GM12878 (cell line): Measurements from ENCODE around the gene AP3B1. TPM values are rescaled to one million over a fixed set of nuclear protein-coding genes. Genes with fewer than 3 reads are reported as not detected.

ENCODE experiments used
- ATAC-seq: fragments of 200-7000 bp; cut with Tn5 transposase; 3 replicates; pipeline ENCODE4 v1.9.1; 2020; ENCODE audit warnings: mild to moderate bottlenecking, moderate library complexity
- BruUV-seq: library from RNA; stranded (reverse); fragments of 400-500 nt; replicated peaks from 2 replicates; lab custom pipeline; 2021; lab: Mats Ljungman, UMichigan
- CTCF ChIA-PET: fragments of 300-600 bp; sonication (Branson Sonifier 250); formaldehyde crosslinking; extraction: SDS; loops from one replicate; lab custom pipeline; 2021; ENCODE audit warnings: inconsistent platforms; lab: Yijun Ruan, JAX
- POLR2A ChIA-PET: fragments of 350-600 bp; formaldehyde crosslinking; extraction: SDS; loops from one replicate; lab custom pipeline; 2021; ENCODE audit warnings: inconsistent platforms; lab: Charles Lee
- RAD21 ChIA-PET: fragments of 300-600 bp; sonication (Branson Sonifier 250); formaldehyde crosslinking; loops from one replicate; lab custom pipeline; 2023; ENCODE audit warnings: antibody characterized with exemption; ENCODE audit not compliant: unreplicated experiment; lab: Charles Lee
- SMC1A ChIA-PET: fragments of 300-600 bp; sonication (Branson Sonifier 250); formaldehyde crosslinking; loops from one replicate; lab custom pipeline; 2023; ENCODE audit not compliant: unreplicated experiment, uncharacterized antibody; lab: Charles Lee
- DNase-seq: peaks from one replicate; pipeline ENCODE4 v3.0.0-alpha.2; 2011; ENCODE audit warnings: low read depth, low spot score
- FAIRE-seq: peaks from 3 replicates; lab custom pipeline; 2011; peaks lifted over from hg19 to GRCh38; lab: Jason Lieb, UNC
- H2AFZ ChIP-seq: 2 replicates; pipeline ENCODE4 v1.6.0; 2011; ENCODE audit warnings: low read depth, low read length, control low read depth; ENCODE audit not compliant: control insufficient read depth
- H3K27ac ChIP-seq: 2 replicates; pipeline ENCODE4 v1.5.1; 2011; ENCODE audit warnings: control low read depth; ENCODE audit not compliant: control insufficient read depth, insufficient read depth
- H3K27me3 ChIP-seq, 2 experiments: replicated peaks in 1 of 2; 2 replicates each; pipeline versions ENCODE4 v1.6.0 to v1.6.1; 2011; ENCODE audit warnings: low read length in 1 of 2; ENCODE audit not compliant: control insufficient read depth in 2 of 2, insufficient read depth in 2 of 2
- H3K36me3 ChIP-seq, 2 experiments: 2 replicates each; pipeline ENCODE4 v1.5.1; 2011; ENCODE audit warnings: low read length in 1 of 2; ENCODE audit not compliant: control insufficient read depth in 2 of 2, insufficient read depth in 2 of 2
- H3K4me1 ChIP-seq: 2 replicates; pipeline ENCODE4 v1.6.1; 2011; ENCODE audit warnings: mild to moderate bottlenecking, low read length, moderate library complexity, mixed read lengths; ENCODE audit not compliant: control insufficient read depth, insufficient read depth
- H3K4me2 ChIP-seq: 2 replicates; pipeline ENCODE4 v1.6.0; 2011; ENCODE audit warnings: control low read depth; ENCODE audit not compliant: control insufficient read depth, insufficient read depth
- H3K4me3 ChIP-seq: fragments of 200-600 bp; sonication (generic); 2 replicates; pipeline ENCODE4 v1.5.1; 2016
- H3K79me2 ChIP-seq: 2 replicates; pipeline ENCODE4 v1.6.0; 2011; ENCODE audit warnings: low read length; ENCODE audit not compliant: control insufficient read depth, insufficient read depth
- H3K9ac ChIP-seq: 2 replicates; pipeline ENCODE4 v1.8.0; 2011; ENCODE audit warnings: low read length, control low read depth, mixed read lengths; ENCODE audit not compliant: control insufficient read depth, insufficient read depth
- H3K9me3 ChIP-seq: replicated peaks from 3 replicates; pipeline ENCODE4 v1.5.1; 2011; ENCODE audit warnings: mild to moderate bottlenecking, low read length; ENCODE audit not compliant: control insufficient read depth, insufficient read depth
- H4K20me1 ChIP-seq: 2 replicates; pipeline ENCODE4 v1.6.0; 2011; ENCODE audit not compliant: control insufficient read depth, insufficient read depth
- ASH2L ChIP-seq: fragments of 300-600, 200-600 bp; sonication (generic); IDR thresholded peaks from 2 replicates; pipeline ENCODE4 v1.6.1; 2017; ENCODE audit warnings: low read depth, mild to moderate bottlenecking, borderline replicate concordance
- ATF2 ChIP-seq: IDR thresholded peaks from 2 replicates; pipeline ENCODE4 v1.6.1; 2012; ENCODE audit warnings: low read length, inconsistent platforms
- BHLHE40 ChIP-seq, 2 experiments: fragments of 450-650 bp in 1 of 2; IDR thresholded peaks; 2 replicates each; pipeline ENCODE4 v1.6.1; 2011 to 2017; ENCODE audit warnings: low read depth in 2 of 2, borderline replicate concordance in 1 of 2, improper control_type of control experiment in 1 of 2, low read length in 1 of 2, mild to moderate bottlenecking in 1 of 2
- EZH2 ChIP-seq: IDR thresholded peaks from 2 replicates; pipeline ENCODE4 v1.6.1; 2012; ENCODE audit warnings: low read depth, mild to moderate bottlenecking, control low read depth, inconsistent platforms, low read length, borderline replicate concordance; ENCODE audit not compliant: control insufficient read depth
- GATAD2B ChIP-seq: fragments of 450-650 bp; conservative IDR thresholded peaks from 2 replicates; pipeline ENCODE4 v1.6.1; 2017; ENCODE audit warnings: low read depth, mild to moderate bottlenecking, moderate library complexity
- NFXL1 ChIP-seq: fragments of 450-650 bp; IDR thresholded peaks from 2 replicates; pipeline ENCODE4 v1.6.1; 2017; ENCODE audit warnings: antibody characterized with exemption, mild to moderate bottlenecking, borderline replicate concordance
- NFYB ChIP-seq: IDR thresholded peaks from 2 replicates; pipeline ENCODE4 v1.6.1; 2011; ENCODE audit warnings: low read depth, mild to moderate bottlenecking, low read length, improper control_type of control experiment, moderate library complexity; ENCODE audit not compliant: insufficient read depth
- POLR2AphosphoS2 ChIP-seq: IDR thresholded peaks from 2 replicates; pipeline ENCODE4 v1.6.1; 2011; ENCODE audit warnings: low read depth, mild to moderate bottlenecking, low read length, improper control_type of control experiment, moderate library complexity
- RAD51 ChIP-seq: fragments of 450-650 bp; IDR thresholded peaks from 2 replicates; pipeline ENCODE4 v1.6.1; 2016; ENCODE audit warnings: moderate library complexity, mild to moderate bottlenecking, inconsistent platforms
- SUZ12 ChIP-seq: fragments of 200-600 bp; sonication (generic); IDR thresholded peaks from one replicate; pipeline ENCODE4 v1.6.1; 2018; ENCODE audit warnings: antibody characterized with exemption, mild to moderate bottlenecking; ENCODE audit not compliant: unreplicated experiment
- ZBTB4 ChIP-seq: fragments of 450-650 bp; formaldehyde crosslinking; IDR thresholded peaks from 2 replicates; pipeline ENCODE4 v1.4.0; 2022; ENCODE audit warnings: mild to moderate bottlenecking, moderate library complexity
- WGBS: methylation state at CpG from one replicate; pipeline ENCODE4 v1.1.6; 2016; ENCODE audit warnings: low lambda C conversion rate; ENCODE audit not compliant: insufficient replicate concordance, insufficient coverage; ENCODE audit errors: missing lambda C conversion rate; 5-methylcytosine and 5-hydroxymethylcytosine counted together
- in situ Hi-C: fragments of 300-500 bp; cut with MboI; formaldehyde crosslinking; loops from 9 replicates; pipeline ENCODE4 v1.14.3; 2018; ENCODE audit warnings: mixed read lengths
- intact Hi-C: fragments of 100-400 bp; cut with micrococcal nuclease; formaldehyde crosslinking; loops from one replicate; pipeline ENCODE4 v1.14.2; 2022; ENCODE audit not compliant: unreplicated experiment
- polyA plus RNA-seq, 11 experiments: library from polyadenylated mRNA; depleted of rRNA in 4 of 11; unstranded in 6 of 11; stranded (reverse) in 5 of 11; fragments of >200 nt; fragmentation: Nextera tagmentation in 4 of 11; fragmentation: Illumina TruSeq in 1 of 11; extraction: Ambion mirVana in 4 of 11; extraction: Trizol in 1 of 11; gene quantifications; 1 replicate in 1 of 11; 2 replicates in 10 of 11; pipeline versions ENCODE4 v1.2.1 to v1.2.3, GENCODE V29; 2011 to 2016; ENCODE audit warnings: inconsistent platforms in 2 of 11, missing spikeins in 2 of 11, low read depth in 1 of 11
- total RNA-seq, 4 experiments: library from RNA; depleted of rRNA in 3 of 4; stranded (reverse); fragments of >200 nt in 3 of 4; fragmentation: Illumina TruSeq in 1 of 4; extraction: Trizol in 1 of 4; gene quantifications; 2 replicates each; pipeline versions ENCODE4 v1.2.1 to v1.2.3, GENCODE V29; 2013 to 2021

Gene AP3B1
- total and polyA plus RNA-seq, 10 of the 15 experiments (the other 5 are each of a cell fraction or from before 2014, with no cell fraction given) = 30.9 to 70.8 (median 46.0) TPM

GRCh38 chr5:78317515-78317914 lies 23.0 kb upstream of the AP3B1 start (continued):
- TF ChIP-seq ZBTB4 (CRISPR knock-in tag) (no peak), GATAD2B (no peak), EZH2 (no peak), SUZ12 (no peak), POLR2AphosphoS2 (no peak)

GRCh38 chr5:78308703-78309102 lies 14.2 kb upstream of the AP3B1 start:
- SMC1A ChIA-PET = no interaction called here
- peak; percentile 36; the same call in 1 of the 2 replicates for TF ChIP-seq RAD51
- no peak for TF ChIP-seq BHLHE40 (IDR thresholded peaks at IDR 0.05; ENCODE audit: borderline replicate concordance in 1 of 2, low read depth in 2 of 2, low read length in 1 of 2)
- TF ChIP-seq NFYB = peak; percentile 58; the same call in 1 of the 2 replicates
- no peak for TF ChIP-seq SUZ12
- TF ChIP-seq ATF2 = no peak
- no peak for TF ChIP-seq ASH2L
- no peak for TF ChIP-seq NFXL1
- TF ChIP-seq, all 136 proteins: peak for 2
- BruUV-seq = no TSS peak
- Histone ChIP-seq H3K4me2 (no peak overlapping the region), H3K27me3 (no peaks in the 10 kb centered on the region), H3K9ac (no peak overlapping the region), H3K4me3 (no peak overlapping the region), H2AFZ (no peak overlapping the region), H4K20me1 (no peaks in the 10 kb centered on the region), H3K4me1 (no peaks in the 10 kb centered on the region), H3K9me3 (no peaks in the 10 kb centered on the region), H3K27ac (no peak overlapping the region), H3K36me3 (no peaks in the 10 kb centered on the region), H3K79me2 (no peaks in the 10 kb centered on the region)
- in situ Hi-C loops = no loop called here
- CTCF ChIA-PET = no interaction called here
- WGBS = 62% methylated on average over 1 of the region's 1 CpG
- FAIRE-seq (no peak), ATAC-seq (no peak), DNase-seq (no peak)
- POLR2A ChIA-PET = interaction anchor here (0.5 kb wide), 1 partner anchor 8 kb away, joined by 3 read pairs; no protein-coding TSS in a partner anchor
- intact Hi-C loops = no loop called here
- RAD21 ChIA-PET = no interaction called here
